Neural progenitor cell (in vitro differentiated cells): ENCODE data around the gene RYR3. TPM values are rescaled to one million over a fixed set of nuclear protein-coding genes. Genes with fewer than 3 reads are reported as not detected.

Experiments used
- DNase-seq: peaks from one replicate; pipeline ENCODE4 v3.0.0-alpha.2; 2016; ENCODE audit warnings: low spot score
- H2AFZ ChIP-seq: fragments of 200-600 bp; sonication (generic); replicated peaks from 2 replicates; pipeline ENCODE4 v1.6.1; 2016; ENCODE audit warnings: antibody characterized with exemption
- H3F3A ChIP-seq: fragments of 200-600 bp; sonication (generic); 2 replicates; pipeline ENCODE4 v1.6.1; 2016; ENCODE audit warnings: antibody characterized with exemption, low read depth
- H3K27ac ChIP-seq: fragments of 200-600 bp; sonication (generic); 2 replicates; pipeline ENCODE4 v1.5.1; 2016; ENCODE audit warnings: mild to moderate bottlenecking
- H3K27me3 ChIP-seq: fragments of 200-600 bp; sonication (generic); 2 replicates; pipeline ENCODE4 v1.6.1; 2016; ENCODE audit warnings: mild to moderate bottlenecking, moderate library complexity
- H3K36me3 ChIP-seq: fragments of 200-600 bp; sonication (generic); 2 replicates; pipeline ENCODE4 v1.5.1; 2016
- H3K4me1 ChIP-seq: fragments of 200-600 bp; sonication (generic); 2 replicates; pipeline ENCODE4 v1.6.1; 2016; ENCODE audit warnings: mixed run types
- H3K4me2 ChIP-seq: fragments of 200-600 bp; sonication (generic); 2 replicates; pipeline ENCODE4 v1.6.1; 2016
- H3K4me3 ChIP-seq: fragments of 200-600 bp; sonication (generic); 2 replicates; pipeline ENCODE4 v1.5.1; 2016
- H3K79me2 ChIP-seq: fragments of 200-600 bp; sonication (generic); 2 replicates; pipeline ENCODE4 v1.6.1; 2016; ENCODE audit warnings: low read depth
- H3K9ac ChIP-seq: fragments of 200-600 bp; sonication (generic); 2 replicates; pipeline ENCODE4 v1.6.1; 2016
- H3K9me3 ChIP-seq: fragments of 200-600 bp; sonication (generic); 2 replicates; pipeline ENCODE4 v1.5.1; 2016; ENCODE audit warnings: low read depth
- H4K20me1 ChIP-seq: fragments of 200-600 bp; sonication (generic); 2 replicates; pipeline ENCODE4 v1.6.1; 2016; ENCODE audit warnings: low read depth
- H3K27ac Mint-ChIP-seq: 3 replicates; pipeline ENCODE4 v1.8.0; 2021; ENCODE audit warnings: mixed read lengths
- H3K27me3 Mint-ChIP-seq: 2 replicates; pipeline ENCODE4 v1.8.0; 2022; ENCODE audit warnings: low read depth, mild to moderate bottlenecking, inconsistent platforms, moderate library complexity, mixed read lengths; ENCODE audit not compliant: insufficient read depth
- H3K36me3 Mint-ChIP-seq: 3 replicates; pipeline ENCODE4 v1.8.0; 2021; ENCODE audit warnings: mixed read lengths
- H3K4me1 Mint-ChIP-seq: 3 replicates; pipeline ENCODE4 v1.8.0; 2021; ENCODE audit warnings: mixed read lengths
- H3K4me3 Mint-ChIP-seq: 3 replicates; pipeline ENCODE4 v1.8.0; 2021; ENCODE audit warnings: mild to moderate bottlenecking, moderate library complexity, mixed read lengths
- H3K9me3 Mint-ChIP-seq: 3 replicates; pipeline ENCODE4 v1.8.0; 2020; ENCODE audit warnings: mixed read lengths
- EZH2 ChIP-seq: fragments of 200-600 bp; sonication (generic); IDR thresholded peaks from 2 replicates; pipeline ENCODE4 v1.6.1; 2017; ENCODE audit warnings: antibody characterized with exemption, mild to moderate bottlenecking, moderate library complexity
- EZH2phosphoT487 ChIP-seq: fragments of 200-600 bp; sonication (generic); IDR thresholded peaks from 2 replicates; pipeline ENCODE4 v1.6.1; 2017; ENCODE audit warnings: antibody characterized with exemption
- total RNA-seq: library from RNA; depleted of rRNA; stranded (reverse); fragments of >200 nt; gene quantifications from 2 replicates; pipeline ENCODE4 v1.2.3, GENCODE V29; 2015; ENCODE audit warnings: low replicate concordance
- TF ChIP-seq, protein P1 (sequence below): fragments of 200-600 bp; sonication (generic); IDR thresholded peaks from 2 replicates; pipeline ENCODE4 v1.5.1; 2017; ENCODE audit warnings: antibody characterized with exemption, mild to moderate bottlenecking

The RYR3 gene
- total RNA-seq, 1 donor from 2014 or later: 2.1 TPM

DNA sequence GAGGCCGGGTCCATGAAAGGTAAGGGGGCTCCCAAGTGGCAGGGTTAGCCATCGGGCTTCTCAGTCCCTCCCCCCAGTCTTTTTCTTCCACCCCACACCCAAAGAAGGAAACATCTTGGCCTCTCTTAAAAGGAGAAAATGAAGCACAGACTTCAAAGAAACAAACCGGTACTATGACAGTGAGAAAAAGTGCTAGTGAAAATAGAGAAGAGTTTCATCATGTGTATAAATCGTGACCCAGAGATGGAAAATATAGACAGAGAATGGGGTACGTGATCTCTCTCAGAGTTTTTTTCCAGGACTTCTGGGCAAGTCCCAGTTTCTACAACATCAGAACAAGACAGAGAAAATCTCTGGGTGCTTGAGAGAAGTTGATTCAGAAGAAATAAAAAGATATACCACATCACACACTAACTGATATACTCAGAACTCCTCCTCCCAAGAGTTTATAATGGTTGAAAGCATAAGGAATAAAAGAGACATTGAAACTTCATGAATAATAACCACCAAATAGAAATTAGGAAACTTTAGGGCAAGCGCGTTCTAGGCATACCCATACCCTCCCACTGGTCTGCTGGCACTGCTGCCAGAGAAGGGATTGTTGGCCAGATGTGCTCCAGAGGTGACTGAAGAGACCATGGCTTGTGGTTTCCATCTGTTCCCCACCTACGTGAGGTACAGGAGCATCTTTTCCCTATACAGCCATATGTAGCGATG, 338.6 kb downstream of the RYR3 start:
- Histone ChIP-seq H3K36me3 (no peaks in the 10 kb centered on the region), H3K9me3 (no peaks in the 10 kb centered on the region), H4K20me1 (no peaks in the 10 kb centered on the region), H3K4me3 (no peak overlapping the region), H3K27me3 (no peaks in the 10 kb centered on the region), H3K27ac (no peak overlapping the region), H3F3A (no peaks in the 10 kb centered on the region), H3K9ac (no peak overlapping the region), H3K79me2 (no peaks in the 10 kb centered on the region), H2AFZ (no peak overlapping the region), H3K4me2 (no peak overlapping the region), H3K4me1 (no peaks in the 10 kb centered on the region)
- Mint-ChIP-seq H3K27ac (no peak overlapping the region), H3K36me3 (no peaks in the 10 kb centered on the region), H3K9me3 (no peaks in the 10 kb centered on the region), H3K4me3 (no peak overlapping the region), H3K27me3 (peaks cover 4% of the 10 kb centered on the region), H3K4me1 (peaks cover 3% of the 10 kb centered on the region)
- TF ChIP-seq EZH2phosphoT487: no peak
- TF ChIP-seq, protein P1, sequence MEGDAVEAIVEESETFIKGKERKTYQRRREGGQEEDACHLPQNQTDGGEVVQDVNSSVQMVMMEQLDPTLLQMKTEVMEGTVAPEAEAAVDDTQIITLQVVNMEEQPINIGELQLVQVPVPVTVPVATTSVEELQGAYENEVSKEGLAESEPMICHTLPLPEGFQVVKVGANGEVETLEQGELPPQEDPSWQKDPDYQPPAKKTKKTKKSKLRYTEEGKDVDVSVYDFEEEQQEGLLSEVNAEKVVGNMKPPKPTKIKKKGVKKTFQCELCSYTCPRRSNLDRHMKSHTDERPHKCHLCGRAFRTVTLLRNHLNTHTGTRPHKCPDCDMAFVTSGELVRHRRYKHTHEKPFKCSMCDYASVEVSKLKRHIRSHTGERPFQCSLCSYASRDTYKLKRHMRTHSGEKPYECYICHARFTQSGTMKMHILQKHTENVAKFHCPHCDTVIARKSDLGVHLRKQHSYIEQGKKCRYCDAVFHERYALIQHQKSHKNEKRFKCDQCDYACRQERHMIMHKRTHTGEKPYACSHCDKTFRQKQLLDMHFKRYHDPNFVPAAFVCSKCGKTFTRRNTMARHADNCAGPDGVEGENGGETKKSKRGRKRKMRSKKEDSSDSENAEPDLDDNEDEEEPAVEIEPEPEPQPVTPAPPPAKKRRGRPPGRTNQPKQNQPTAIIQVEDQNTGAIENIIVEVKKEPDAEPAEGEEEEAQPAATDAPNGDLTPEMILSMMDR: no peak
- no peak for TF ChIP-seq EZH2
- no peak for DNase-seq

DNA sequence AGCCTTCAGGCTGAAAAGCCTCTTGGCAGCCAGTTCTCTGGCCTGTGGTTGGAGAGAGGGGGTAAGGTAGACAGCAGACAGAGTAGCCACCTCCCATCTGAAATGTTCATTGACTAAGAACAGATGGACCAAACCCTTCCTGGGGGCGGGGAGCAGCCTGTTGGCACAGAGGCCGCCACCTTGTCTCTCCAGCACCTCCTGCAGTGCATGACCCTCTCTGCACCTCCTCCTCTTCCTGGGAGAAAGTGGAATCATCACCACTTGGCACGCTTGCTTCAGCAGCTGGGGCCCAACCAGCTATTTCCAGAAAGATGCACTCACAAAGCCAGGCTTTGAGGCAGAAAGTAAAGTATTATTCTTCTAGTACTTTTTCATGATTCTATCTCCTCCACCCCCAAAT, 344.1 kb downstream of the RYR3 start:
- H2AFZ ChIP-seq: no peak overlapping the region
- Mint-ChIP-seq H3K36me3 (no peaks in the 10 kb centered on the region), H3K9me3 (no peaks in the 10 kb centered on the region), H3K27ac (no peak overlapping the region), H3K4me3 (no peak overlapping the region), H3K4me1 (no peaks in the 10 kb centered on the region), H3K27me3 (peaks cover 4% of the 10 kb centered on the region)
- no peak overlapping the region for H3K4me3 ChIP-seq
- TF ChIP-seq, protein P1: peak; percentile 11
- TF ChIP-seq EZH2 (no peak), EZH2phosphoT487 (no peak)
- no peak overlapping the region for H3K9ac ChIP-seq
- H3K27ac ChIP-seq: no peak overlapping the region
- no peak overlapping the region for H3K4me2 ChIP-seq
- no peaks in the 10 kb centered on the region for H3K79me2 ChIP-seq
- no peaks in the 10 kb centered on the region for H3F3A ChIP-seq
- no peaks in the 10 kb centered on the region for H4K20me1 ChIP-seq
- H3K36me3 ChIP-seq: no peaks in the 10 kb centered on the region
- peak; percentile 16 for DNase-seq
- no peaks in the 10 kb centered on the region for H3K9me3 ChIP-seq
- no peaks in the 10 kb centered on the region for H3K4me1 ChIP-seq
- no peaks in the 10 kb centered on the region for H3K27me3 ChIP-seq

DNA sequence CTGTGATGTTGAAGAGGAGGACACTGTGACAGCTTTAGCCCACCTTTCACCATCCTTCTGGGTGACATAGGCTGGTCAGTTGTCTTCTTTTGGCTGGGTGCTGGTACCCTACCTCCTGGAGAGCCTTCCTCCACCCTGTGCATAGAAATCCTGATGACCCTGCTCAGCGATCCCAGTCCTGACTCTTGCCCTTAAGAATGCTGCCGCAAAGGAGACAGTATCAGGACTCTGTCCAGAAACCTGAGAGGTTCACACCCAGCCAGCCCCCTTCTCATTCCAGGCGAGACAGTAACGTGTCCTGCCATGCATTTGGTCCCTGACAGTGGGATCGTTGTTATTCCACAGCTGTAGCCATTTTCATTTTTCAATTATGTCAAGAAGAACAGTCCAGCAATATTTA, 344.7 kb downstream of the RYR3 start:
- no peak overlapping the region for H3K4me2 ChIP-seq

More for the DNA sequence above, 344.7 kb downstream of the RYR3 start:
- no peak overlapping the region for H3K4me3 ChIP-seq
- H3K9me3 ChIP-seq: no peaks in the 10 kb centered on the region
- H3K9ac ChIP-seq: no peak overlapping the region
- Mint-ChIP-seq H3K9me3 (no peaks in the 10 kb centered on the region), H3K4me1 (no peaks in the 10 kb centered on the region), H3K4me3 (no peak overlapping the region), H3K27me3 (peaks cover 4% of the 10 kb centered on the region), H3K27ac (no peak overlapping the region), H3K36me3 (no peaks in the 10 kb centered on the region)
- no peak overlapping the region for H3K27ac ChIP-seq
- no peaks in the 10 kb centered on the region for H4K20me1 ChIP-seq
- TF ChIP-seq, protein P1: no peak
- TF ChIP-seq EZH2phosphoT487 (no peak), EZH2 (no peak)
- no peak for DNase-seq
- H3K4me1 ChIP-seq: no peaks in the 10 kb centered on the region
- H3K27me3 ChIP-seq: no peaks in the 10 kb centered on the region
- H3K79me2 ChIP-seq: no peaks in the 10 kb centered on the region
- H3K36me3 ChIP-seq: no peaks in the 10 kb centered on the region
- no peak overlapping the region for H2AFZ ChIP-seq
- no peaks in the 10 kb centered on the region for H3F3A ChIP-seq
